UCSD-AML1 (cell line): Measurements from ENCODE around the gene INTS13.
"Not testable (repeated sequence)": the region's sequence is repeated elsewhere in the genome, so short reads cannot be mapped to it uniquely, and the experiment has no call there.

Source experiments
- DNase-seq: peaks from one replicate; lab custom pipeline; 2025; ENCODE audit not compliant: unreplicated experiment; lab: John Stamatoyannopoulos, UW

Gene INTS13

GRCh38 chr12:26936559-26937442 is 980 bp downstream of the INTS13 start:
- DNase-seq, result no peak

GRCh38 chr12:26935636-26936378 is 2.0 kb downstream of the INTS13 start:
- no peak for DNase-seq

GRCh38 chr12:26929590-26929989 is 8.2 kb downstream of the INTS13 start:
- DNase-seq, result no peak

GRCh38 chr12:26928661-26929060 is 9.1 kb downstream of the INTS13 start:
- no peak for DNase-seq

GRCh38 chr12:26921886-26922285 is 15.9 kb downstream of the INTS13 start:
- no peak for DNase-seq

- DNase-seq, result no peak
These were observed 18.6 kb downstream of the INTS13 start for GRCh38 chr12:26919216-26919555.

- DNase-seq, result no peak
These were observed 19.2 kb downstream of the INTS13 start for GRCh38 chr12:26918321-26919215.

GRCh38 chr12:26906704-26907103 is 31.1 kb downstream of the INTS13 start:
- no peak for DNase-seq

GRCh38 chr12:26906024-26906423 is 31.8 kb downstream of the INTS13 start:
- DNase-seq, result no peak

GRCh38 chr12:26903396-26903795 is 34.4 kb downstream of the INTS13 start:
- not testable (repeated sequence) for DNase-seq

GRCh38 chr12:26896913-26897312 is 40.9 kb downstream of the INTS13 start:
- DNase-seq, result no peak

GRCh38 chr12:26895672-26896071 is 42.1 kb downstream of the INTS13 start:
- DNase-seq, result no peak

- DNase-seq, result no peak
These were observed 46.1 kb downstream of the INTS13 start for GRCh38 chr12:26891704-26892103.

- no peak for DNase-seq
These were observed 47.0 kb downstream of the INTS13 start for GRCh38 chr12:26890784-26891183.

GRCh38 chr12:26884765-26885576 is 52.8 kb downstream of the INTS13 start:
- DNase-seq, result peak; percentile 63

GRCh38 chr12:26880625-26881024 is 57.2 kb downstream of the INTS13 start:
- DNase-seq, result no peak

GRCh38 chr12:26878661-26879119 is 59.1 kb downstream of the INTS13 start:
- DNase-seq, result no peak

GRCh38 chr12:26874501-26875296 is 63.1 kb downstream of the INTS13 start:
- no peak for DNase-seq

GRCh38 chr12:26872625-26873024 is 65.2 kb downstream of the INTS13 start:
- no peak for DNase-seq

GRCh38 chr12:26871985-26872384 is 65.8 kb downstream of the INTS13 start:
- no peak for DNase-seq
